RWPE1 (cell line): Measurements from ENCODE around the gene KIF1B.

ENCODE experiments used
- CTCF ChIA-PET: fragments of 350-600 bp; sonication (Branson Sonifier 250); formaldehyde crosslinking; extraction: SDS; loops from one replicate; lab custom pipeline; 2021; lab: Yijun Ruan, JAX
- POLR2A ChIA-PET: fragments of 400-600 bp; formaldehyde crosslinking; extraction: SDS; loops from one replicate; lab custom pipeline; 2020; ENCODE audit warnings: antibody characterized with exemption; ENCODE audit not compliant: low non-redundant PET; lab: Yijun Ruan, JAX
- DNase-seq: peaks from one replicate; pipeline ENCODE4 v3.0.0; 2012; ENCODE audit warnings: low spot score
- H3K27ac ChIP-seq: fragments of 450-650 bp; 2 replicates; pipeline ENCODE4 v1.5.1; 2017
- CTCF ChIP-seq: fragments of 450-650 bp; conservative IDR thresholded peaks from 2 replicates; pipeline ENCODE4 v1.5.1; 2017; ENCODE audit warnings: low read depth, mild to moderate bottlenecking

Gene KIF1B

GRCh38 chr1:10339036-10339567 is 128.7 kb downstream of the KIF1B start:
- no peak for TF ChIP-seq CTCF
- CTCF ChIA-PET, result interaction anchor here (1.1 kb wide), 1 partner anchor 38 kb away, joined by 3 read pairs; no protein-coding TSS in a partner anchor
- H3K27ac ChIP-seq, result no peak overlapping the region
- DNase-seq, result no peak
- POLR2A ChIA-PET, result no interaction called here

GRCh38 chr1:10339815-10340214 is 129.4 kb downstream of the KIF1B start:
- POLR2A ChIA-PET, result no interaction called here
- TF ChIP-seq CTCF, result no peak
- CTCF ChIA-PET, result interaction anchor here (1.1 kb wide), 1 partner anchor 37 kb away, joined by 3 read pairs; no protein-coding TSS in a partner anchor
- H3K27ac ChIP-seq, result no peak overlapping the region
- DNase-seq, result peak; percentile 56

DNA sequence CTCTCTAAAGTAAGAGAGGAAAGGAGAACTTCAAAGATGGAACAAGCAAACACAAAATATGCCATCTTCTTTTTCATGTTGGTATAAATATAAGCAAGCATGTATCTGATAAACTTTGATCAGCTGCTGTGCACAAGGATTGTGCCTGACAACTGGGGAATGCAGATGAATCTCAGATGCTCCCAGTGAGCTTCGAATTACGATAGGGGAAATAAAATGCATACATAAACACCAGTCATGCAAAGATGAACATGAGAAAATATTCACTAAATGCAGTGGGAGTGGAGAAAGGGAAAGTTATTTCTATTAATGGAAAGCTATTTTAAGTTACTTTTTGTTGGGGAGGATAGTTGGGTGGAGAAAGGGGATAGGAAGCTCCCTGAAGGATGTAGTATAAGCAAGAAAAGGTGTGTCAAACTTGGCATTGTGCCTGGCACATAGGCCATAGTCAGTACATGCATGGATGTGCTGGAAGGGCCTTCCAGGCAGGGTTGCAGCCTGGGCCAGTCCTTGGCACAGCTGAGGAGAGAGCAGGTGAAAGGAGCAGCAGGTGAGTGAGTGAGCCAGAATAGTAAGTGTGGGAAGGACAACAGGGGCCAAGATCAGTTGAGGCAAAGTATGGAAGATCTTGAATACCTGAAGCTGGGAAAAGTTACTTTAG is 130.7 kb downstream of the KIF1B start:
- no peak overlapping the region for H3K27ac ChIP-seq
- CTCF ChIA-PET, result interaction anchor here (0.6 to 1.1 kb wide), 3 partner anchors 8 to 181 kb away, joined by 3 read pairs; partner anchors contain the start of gene KIF1B
- no peak for TF ChIP-seq CTCF
- POLR2A ChIA-PET, result no interaction called here
- peak; percentile 4 for DNase-seq

DNA sequence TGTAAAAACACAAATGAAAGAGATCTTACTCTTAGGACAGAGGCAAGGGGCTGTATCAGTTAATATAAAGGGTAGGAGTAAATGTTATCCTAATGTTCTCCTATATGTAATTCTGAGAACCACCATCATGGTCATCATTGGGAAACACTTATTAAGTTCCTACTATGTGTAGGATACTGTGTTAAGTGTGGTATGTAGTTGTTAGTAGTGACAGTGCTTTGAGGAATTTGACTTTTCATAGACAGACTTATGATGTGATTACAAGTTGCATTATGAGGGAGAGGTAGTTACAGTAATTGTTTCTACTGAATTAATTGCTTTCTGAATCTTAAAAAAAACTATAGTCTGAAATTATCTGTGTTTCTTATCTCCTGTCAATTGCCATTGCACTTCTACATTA is 136.7 kb downstream of the KIF1B start:
- CTCF ChIA-PET, result no interaction called here
- no peak for DNase-seq
- H3K27ac ChIP-seq, result no peak overlapping the region
- no peak for TF ChIP-seq CTCF
- POLR2A ChIA-PET, result no interaction called here

DNA sequence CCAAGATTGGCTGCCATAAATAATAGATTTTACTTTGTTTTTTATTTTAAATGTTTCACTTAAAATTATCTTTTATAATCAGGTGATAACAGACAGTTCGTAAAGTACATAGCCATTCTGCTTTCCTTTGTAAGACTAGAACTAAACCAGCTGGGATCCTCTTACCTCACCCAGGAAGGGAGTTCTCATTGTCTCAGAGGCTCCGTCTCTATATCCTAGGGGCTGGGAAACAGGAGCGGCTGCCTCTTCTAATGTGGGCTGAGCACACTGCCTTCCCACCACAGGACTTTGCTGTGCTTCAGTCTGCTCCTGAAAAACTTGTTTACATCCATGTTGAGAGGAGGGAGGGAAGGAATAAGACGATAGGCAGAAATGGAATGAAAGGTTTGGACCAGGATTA is 142.9 kb downstream of the KIF1B start:
- TF ChIP-seq CTCF, result no peak
- ChIA-PET POLR2A (no interaction called here), CTCF (interaction anchor here (0.6 kb wide), 1 partner anchor 435 kb away, joined by 3 read pairs; no protein-coding TSS in a partner anchor)
- no peak overlapping the region for H3K27ac ChIP-seq
- DNase-seq, result no peak

DNA sequence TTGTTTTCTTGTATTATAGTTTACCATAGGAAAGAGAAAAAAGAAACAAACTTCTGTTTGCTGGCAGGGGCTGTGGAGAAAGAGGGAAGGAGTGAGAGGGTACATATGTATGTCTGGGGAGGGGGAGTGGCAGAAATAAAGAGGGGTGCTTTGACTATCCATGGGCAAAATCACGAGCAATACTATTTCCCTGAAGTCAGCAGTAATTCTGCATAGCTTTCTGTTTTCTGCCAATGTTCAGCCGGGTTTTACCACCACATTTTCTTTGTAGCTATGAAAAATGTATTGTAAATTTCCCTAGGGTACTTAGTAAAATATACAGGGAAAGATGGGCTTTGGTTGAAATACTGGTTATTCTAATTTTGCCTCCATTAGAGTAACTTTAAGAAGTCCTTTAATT is 143.3 kb downstream of the KIF1B start:
- POLR2A ChIA-PET, result no interaction called here
- DNase-seq, result no peak
- CTCF ChIA-PET, result interaction anchor here (0.6 kb wide), 2 partner anchors 38 to 436 kb away, joined by 3 to 6 read pairs; no protein-coding TSS in a partner anchor
- no peak overlapping the region for H3K27ac ChIP-seq
- no peak for TF ChIP-seq CTCF
